Activated T-helper 2 cell treated with anti-CD3 and anti-CD28 coated beads, Interferon-gamma antibody, Interleukin-2, Interleukin-4, amounts not matched to agents 10 μg/mL and 5 μg/mL and 100 μg/mL, durations not matched to agents 14 hours and 24 hours and 36 hours (primary cell): ENCODE data around the gene NCLN. TPM values are rescaled to one million over a fixed set of nuclear protein-coding genes. Genes with fewer than 3 reads are reported as not detected.

Source experiments
- DNase-seq: peaks from one replicate; pipeline ENCODE4 v3.0.0; 2021; ENCODE audit warnings: low spot score
- H3K27ac Mint-ChIP-seq: one replicate; pipeline ENCODE4 v1.8.0; 2021; ENCODE audit warnings: mixed read lengths
- H3K27me3 Mint-ChIP-seq: one replicate; pipeline ENCODE4 v1.8.0; 2021; ENCODE audit warnings: low read depth, mixed read lengths
- H3K36me3 Mint-ChIP-seq: one replicate; pipeline ENCODE4 v1.8.0; 2021; ENCODE audit warnings: low read depth, mixed read lengths
- H3K4me1 Mint-ChIP-seq: one replicate; pipeline ENCODE4 v1.8.0; 2021; ENCODE audit warnings: low read depth, mixed read lengths
- H3K4me3 Mint-ChIP-seq: one replicate; pipeline ENCODE4 v1.8.0; 2021; ENCODE audit warnings: low read depth, mild to moderate bottlenecking, moderate library complexity, mixed read lengths
- H3K9me3 Mint-ChIP-seq: one replicate; pipeline ENCODE4 v1.8.0; 2021; ENCODE audit warnings: mixed read lengths
- intact Hi-C: fragments of 100-400 bp; cut with micrococcal nuclease; formaldehyde crosslinking; loops from one replicate; pipeline ENCODE4 v1.15.1; 2023
- total RNA-seq: library from RNA; stranded (reverse); gene quantifications from 2 replicates; pipeline ENCODE4 v1.2.3, GENCODE V29; 2022

The NCLN gene
- total RNA-seq, 1 donor from 2014 or later = 86.3 TPM

DNA sequence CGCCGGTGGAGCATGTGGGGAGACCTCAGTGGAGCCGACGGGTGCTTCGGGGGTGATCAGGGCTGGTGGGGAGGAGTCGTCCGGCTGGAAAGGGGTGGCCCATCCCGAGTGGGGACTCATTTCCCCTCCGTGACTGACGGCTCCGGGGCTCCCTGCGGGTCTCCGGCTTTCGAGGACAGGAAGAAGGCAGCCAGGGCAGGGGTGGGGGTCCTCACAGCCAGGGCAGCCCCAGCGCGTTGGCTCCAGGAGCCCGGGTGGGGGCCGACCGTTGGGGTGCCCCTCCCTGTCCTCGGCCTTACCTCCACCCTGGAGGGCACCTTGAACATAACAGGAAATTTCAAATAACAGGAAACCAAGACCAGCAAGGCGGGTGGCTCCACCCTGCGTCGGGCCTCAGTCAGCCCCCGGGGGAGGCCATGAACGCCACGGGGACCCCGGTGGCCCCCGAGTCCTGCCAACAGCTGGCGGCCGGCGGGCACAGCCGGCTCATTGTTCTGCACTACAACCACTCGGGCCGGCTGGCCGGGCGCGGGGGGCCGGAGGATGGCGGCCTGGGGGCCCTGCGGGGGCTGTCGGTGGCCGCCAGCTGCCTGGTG is 7.3 kb upstream of the NCLN start, which contains the start of gene S1PR4:
Gene S1PR4, plus strand, starts transcription at position 393 of the 596 bp plus-strand sequence. Its CDS starts 24 bp downstream, at position 417.
- peak; percentile 77 for DNase-seq
- no peaks in the 10 kb centered on the region for H3K27me3 Mint-ChIP-seq
- H3K4me1 Mint-ChIP-seq = peaks cover 20% of the 10 kb centered on the region
- peak within 1 kb of the TSS; percentile 93 for H3K27ac Mint-ChIP-seq
- H3K9me3 Mint-ChIP-seq = no peaks in the 10 kb centered on the region
- peaks cover 51% of the 10 kb centered on the region for H3K36me3 Mint-ChIP-seq
- intact Hi-C loops = no loop called here
- peak within 1 kb of the TSS; percentile 95 for H3K4me3 Mint-ChIP-seq

DNA sequence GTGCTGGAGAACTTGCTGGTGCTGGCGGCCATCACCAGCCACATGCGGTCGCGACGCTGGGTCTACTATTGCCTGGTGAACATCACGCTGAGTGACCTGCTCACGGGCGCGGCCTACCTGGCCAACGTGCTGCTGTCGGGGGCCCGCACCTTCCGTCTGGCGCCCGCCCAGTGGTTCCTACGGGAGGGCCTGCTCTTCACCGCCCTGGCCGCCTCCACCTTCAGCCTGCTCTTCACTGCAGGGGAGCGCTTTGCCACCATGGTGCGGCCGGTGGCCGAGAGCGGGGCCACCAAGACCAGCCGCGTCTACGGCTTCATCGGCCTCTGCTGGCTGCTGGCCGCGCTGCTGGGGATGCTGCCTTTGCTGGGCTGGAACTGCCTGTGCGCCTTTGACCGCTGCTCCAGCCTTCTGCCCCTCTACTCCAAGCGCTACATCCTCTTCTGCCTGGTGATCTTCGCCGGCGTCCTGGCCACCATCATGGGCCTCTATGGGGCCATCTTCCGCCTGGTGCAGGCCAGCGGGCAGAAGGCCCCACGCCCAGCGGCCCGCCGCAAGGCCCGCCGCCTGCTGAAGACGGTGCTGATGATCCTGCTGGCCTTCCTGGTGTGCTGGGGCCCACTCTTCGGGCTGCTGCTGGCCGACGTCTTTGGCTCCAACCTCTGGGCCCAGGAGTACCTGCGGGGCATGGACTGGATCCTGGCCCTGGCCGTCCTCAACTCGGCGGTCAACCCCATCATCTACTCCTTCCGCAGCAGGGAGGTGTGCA is 6.6 kb upstream of the NCLN start:
- Mint-ChIP-seq H3K36me3 (peaks cover 56% of the 10 kb centered on the region), H3K27ac (peak overlapping the region; percentile 87)
- intact Hi-C loops = no loop called here

DNA sequence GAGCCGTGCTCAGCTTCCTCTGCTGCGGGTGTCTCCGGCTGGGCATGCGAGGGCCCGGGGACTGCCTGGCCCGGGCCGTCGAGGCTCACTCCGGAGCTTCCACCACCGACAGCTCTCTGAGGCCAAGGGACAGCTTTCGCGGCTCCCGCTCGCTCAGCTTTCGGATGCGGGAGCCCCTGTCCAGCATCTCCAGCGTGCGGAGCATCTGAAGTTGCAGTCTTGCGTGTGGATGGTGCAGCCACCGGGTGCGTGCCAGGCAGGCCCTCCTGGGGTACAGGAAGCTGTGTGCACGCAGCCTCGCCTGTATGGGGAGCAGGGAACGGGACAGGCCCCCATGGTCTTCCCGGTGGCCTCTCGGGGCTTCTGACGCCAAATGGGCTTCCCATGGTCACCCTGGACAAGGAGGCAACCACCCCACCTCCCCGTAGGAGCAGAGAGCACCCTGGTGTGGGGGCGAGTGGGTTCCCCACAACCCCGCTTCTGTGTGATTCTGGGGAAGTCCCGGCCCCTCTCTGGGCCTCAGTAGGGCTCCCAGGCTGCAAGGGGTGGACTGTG is 5.9 kb upstream of the NCLN start:
- peaks cover 63% of the 10 kb centered on the region for H3K36me3 Mint-ChIP-seq

More for the DNA sequence above, 6.6 kb upstream of the NCLN start:
- peaks cover 24% of the 10 kb centered on the region for H3K4me1 Mint-ChIP-seq
- H3K9me3 Mint-ChIP-seq = no peaks in the 10 kb centered on the region
- H3K4me3 Mint-ChIP-seq = peak overlapping the region; percentile 95
- peak; percentile 35 for DNase-seq
- no peaks in the 10 kb centered on the region for H3K27me3 Mint-ChIP-seq

DNA sequence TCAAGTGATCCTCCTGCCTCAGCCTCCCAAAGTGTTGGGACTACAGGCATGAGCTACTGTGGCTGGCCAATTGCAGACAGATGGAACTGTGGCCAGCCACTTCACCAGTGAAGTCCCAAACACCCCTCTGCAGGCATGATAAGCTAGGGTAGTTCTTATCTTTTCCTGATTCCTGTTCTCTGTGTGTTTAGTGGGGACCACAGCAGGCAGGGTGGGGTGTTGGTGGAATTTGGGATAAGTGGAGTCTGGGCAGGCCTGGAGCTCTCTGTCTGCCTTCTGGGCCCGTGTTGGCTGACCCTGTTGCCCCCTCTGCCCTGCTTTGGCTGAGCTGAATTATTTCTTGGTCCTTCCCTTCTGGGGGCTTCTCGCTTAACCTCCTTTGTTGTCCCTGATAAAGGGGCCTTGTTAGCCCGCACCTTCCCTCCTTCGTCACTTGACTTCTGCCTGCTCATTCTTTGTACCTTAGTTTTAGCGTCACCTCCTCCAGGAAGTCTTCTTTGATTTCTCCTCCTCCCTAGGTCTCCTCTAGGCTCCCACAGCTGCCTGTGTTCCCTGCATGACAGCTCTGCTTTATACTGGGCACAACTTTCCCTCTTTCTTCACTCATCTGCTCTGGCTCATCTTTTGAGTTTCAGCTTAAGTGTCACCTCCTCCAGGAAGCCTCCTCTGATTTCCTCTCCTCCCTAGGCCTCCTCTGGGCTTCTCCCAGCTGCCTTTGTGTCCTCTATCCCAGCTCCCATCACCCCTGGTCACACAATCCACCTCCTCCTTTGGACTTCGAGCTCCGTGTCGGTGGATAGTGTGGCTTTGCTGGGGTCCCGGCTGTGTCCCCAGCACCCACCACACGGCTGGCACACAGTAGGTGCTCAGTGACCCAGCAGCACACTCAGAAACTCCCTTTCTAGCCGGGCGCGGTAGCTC is 1.7 kb upstream of the NCLN start:
- Mint-ChIP-seq H3K27me3 (no peaks in the 10 kb centered on the region), H3K4me1 (peaks cover 35% of the 10 kb centered on the region), H3K9me3 (no peaks in the 10 kb centered on the region), H3K27ac (peak overlapping the region; percentile 67), H3K4me3 (peak overlapping the region; percentile 87), H3K36me3 (peaks cover 58% of the 10 kb centered on the region)
- intact Hi-C loops = no loop called here
- no peak for DNase-seq

More for the DNA sequence above, 5.9 kb upstream of the NCLN start:
- Mint-ChIP-seq H3K9me3 (no peaks in the 10 kb centered on the region), H3K4me1 (peaks cover 30% of the 10 kb centered on the region), H3K4me3 (peak overlapping the region; percentile 95), H3K27ac (peak overlapping the region; percentile 87), H3K27me3 (no peaks in the 10 kb centered on the region)
- intact Hi-C loops = loop anchor here (1.0 kb wide), 1 partner anchor 47 kb away; no protein-coding TSS in a partner anchor
- DNase-seq = no peak

DNA sequence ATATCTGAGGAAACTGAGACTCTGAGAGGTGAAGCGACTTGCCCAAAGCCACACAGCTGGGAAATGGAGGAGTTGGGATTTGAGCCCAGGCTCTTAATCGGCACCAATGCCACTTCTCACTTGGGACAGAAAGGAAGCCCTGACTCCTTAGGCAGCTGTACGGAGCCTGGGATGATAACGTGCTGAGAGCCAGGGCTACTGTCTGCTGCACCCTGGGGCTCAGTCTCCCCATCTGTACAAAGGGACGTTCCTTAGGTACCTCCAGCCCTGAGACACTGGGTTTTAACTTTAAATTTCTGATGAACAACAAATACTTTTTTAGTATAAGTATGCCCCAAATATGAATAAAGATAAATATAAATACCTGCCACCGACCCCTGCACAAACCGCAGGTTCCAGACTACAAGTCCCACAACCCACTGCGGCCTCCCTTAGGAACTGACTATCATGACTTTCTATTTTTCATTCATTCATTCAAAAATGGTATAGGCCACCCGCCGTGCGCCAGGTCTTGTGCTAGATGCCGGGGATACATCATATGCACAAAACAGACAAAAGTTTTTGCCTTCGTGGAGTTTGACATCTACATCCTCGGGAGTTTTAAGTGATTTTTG is 776 bp upstream of the NCLN start:
- peaks cover 37% of the 10 kb centered on the region for H3K4me1 Mint-ChIP-seq
- intact Hi-C loops = loop anchor here (1.0 to 5.0 kb wide), 2 partner anchors 400 to 577 kb away; partner anchors contain the start of genes APBA3, MRPL54 and THOP1
- H3K36me3 Mint-ChIP-seq = peaks cover 48% of the 10 kb centered on the region

DNA sequence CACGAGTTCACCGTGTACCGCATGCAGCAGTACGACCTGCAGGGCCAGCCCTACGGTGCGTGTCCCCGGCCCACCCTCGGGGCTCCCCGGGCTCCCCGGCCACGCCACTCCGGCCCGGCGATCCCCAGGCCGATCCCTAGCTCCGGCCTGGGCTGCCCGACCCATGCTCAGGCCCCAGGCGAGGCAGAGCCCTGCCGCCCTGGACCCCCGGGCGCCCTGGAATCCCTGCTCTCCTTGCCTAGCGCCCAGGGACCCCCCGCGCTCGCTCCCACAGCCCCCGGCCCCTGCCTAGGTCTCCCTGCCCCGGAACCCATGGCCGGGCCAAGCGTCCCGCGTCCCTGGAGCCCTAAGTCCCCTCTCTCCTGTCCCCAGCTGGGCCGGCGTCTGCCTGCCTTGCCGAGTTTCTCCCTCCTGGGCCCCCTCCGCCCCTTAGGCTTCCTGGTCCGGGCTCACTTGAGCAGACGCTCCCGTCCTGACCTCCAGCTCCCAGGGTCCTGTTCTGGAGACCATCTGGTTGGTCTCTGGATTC is 494 bp downstream of the NCLN start:
- no peak for DNase-seq
- Mint-ChIP-seq H3K4me1 (peaks cover 40% of the 10 kb centered on the region), H3K36me3 (peaks cover 40% of the 10 kb centered on the region)

More for the DNA sequence above, 776 bp upstream of the NCLN start:
- peak overlapping the region; percentile 87 for H3K4me3 Mint-ChIP-seq
- no peak for DNase-seq
- no peaks in the 10 kb centered on the region for H3K9me3 Mint-ChIP-seq
- H3K27ac Mint-ChIP-seq = peak overlapping the region; percentile 90
- H3K27me3 Mint-ChIP-seq = no peaks in the 10 kb centered on the region

DNA sequence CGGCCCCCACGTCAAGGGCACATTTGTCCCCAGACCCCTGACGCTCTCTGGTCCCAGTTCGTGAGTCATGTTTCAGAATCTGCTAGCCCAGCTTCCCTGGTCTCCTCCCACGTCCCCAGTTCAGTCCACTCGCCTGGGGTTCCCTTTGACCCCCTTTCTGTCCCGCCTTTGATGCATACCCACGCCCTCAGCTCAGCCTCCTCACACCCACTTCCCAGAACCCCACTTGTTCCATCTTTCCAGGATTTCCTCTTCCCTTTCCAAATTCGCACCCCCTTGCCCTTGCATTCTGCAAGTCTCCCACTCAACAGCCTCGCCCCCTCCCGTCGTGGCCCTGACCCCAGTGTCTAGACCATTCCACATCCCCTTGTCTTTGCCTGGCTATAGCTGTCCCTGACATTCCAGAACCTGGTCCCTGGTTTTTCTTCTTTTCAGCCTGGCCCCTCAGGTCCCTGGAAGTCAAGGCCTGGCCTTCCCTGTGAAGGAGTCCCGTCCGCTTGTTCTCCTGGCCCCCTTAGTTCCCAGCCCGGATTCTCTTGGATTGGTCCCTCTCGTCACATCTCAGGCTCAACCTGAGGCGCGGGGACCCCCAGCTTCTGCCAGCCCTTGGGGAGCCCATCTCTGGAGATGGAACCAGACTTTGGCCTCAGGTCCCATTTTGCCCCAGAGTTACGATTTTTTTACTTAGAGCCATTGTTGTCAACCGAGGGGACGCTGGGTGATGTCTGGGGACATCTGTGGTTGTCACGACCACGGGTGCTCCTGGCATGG is 1.3 kb downstream of the NCLN start:
- H3K36me3 Mint-ChIP-seq = peaks cover 36% of the 10 kb centered on the region
- H3K27ac Mint-ChIP-seq = peak overlapping the region; percentile 61
- DNase-seq = no peak
- H3K4me1 Mint-ChIP-seq = peaks cover 40% of the 10 kb centered on the region
- H3K27me3 Mint-ChIP-seq = no peaks in the 10 kb centered on the region
- H3K9me3 Mint-ChIP-seq = no peaks in the 10 kb centered on the region
- H3K4me3 Mint-ChIP-seq = peak overlapping the region; percentile 89
- intact Hi-C loops = loop anchor here (5.0 kb wide), 1 partner anchor 575 kb away; the partner anchor contains the start of genes APBA3 and MRPL54

More for the DNA sequence above, 494 bp downstream of the NCLN start:
- Mint-ChIP-seq H3K9me3 (no peaks in the 10 kb centered on the region), H3K27ac (peak overlapping the region; percentile 61), H3K27me3 (no peaks in the 10 kb centered on the region), H3K4me3 (peak overlapping the region; percentile 89)
- intact Hi-C loops = loop anchor here (5.0 kb wide), 1 partner anchor 576 kb away; the partner anchor contains the start of genes APBA3 and MRPL54

DNA sequence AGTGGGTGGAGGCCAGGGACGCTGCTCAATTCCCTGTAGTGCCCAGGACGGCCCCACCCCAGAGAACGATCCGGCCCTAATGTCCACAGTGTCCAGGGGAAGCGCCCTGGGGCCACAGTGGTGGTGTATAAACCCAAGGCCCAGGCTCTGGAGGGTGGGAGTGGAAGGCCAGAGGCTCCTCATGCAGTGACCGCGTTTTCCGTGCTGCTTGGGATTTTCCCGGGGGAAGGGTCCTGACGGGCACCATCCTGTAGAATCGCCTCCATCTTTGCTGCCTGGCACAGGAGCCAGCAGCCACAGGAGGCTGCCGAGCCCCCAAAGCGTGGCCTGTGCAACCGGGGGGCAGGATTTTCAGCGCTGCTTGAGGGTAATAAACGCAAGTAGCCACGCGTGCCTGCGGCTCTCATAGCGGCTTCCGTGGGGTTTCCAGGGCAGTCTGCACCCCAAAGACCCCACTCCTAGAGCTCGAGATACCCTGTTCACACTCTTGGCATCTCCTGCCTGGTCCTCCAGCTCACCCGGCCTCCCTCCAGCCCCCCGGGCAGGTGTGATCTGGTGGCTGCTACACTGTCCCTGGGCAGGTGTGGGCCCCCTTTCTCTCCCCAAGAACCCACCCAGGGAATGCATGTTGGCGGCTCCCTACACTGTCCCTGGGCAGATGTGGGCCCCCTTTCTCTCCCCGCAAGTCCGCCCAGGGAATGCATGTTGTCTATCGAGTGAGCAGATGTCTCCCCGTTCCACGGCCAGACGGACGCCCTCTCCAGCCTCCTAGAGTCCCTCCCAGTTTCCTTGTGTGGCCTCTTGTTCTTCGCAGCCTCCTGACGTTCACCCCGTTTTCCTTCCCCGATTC is 2.2 kb downstream of the NCLN start:
- DNase-seq = no peak
- intact Hi-C loops = loop anchor here (5.0 kb wide), 1 partner anchor 574 kb away; the partner anchor contains the start of genes APBA3 and MRPL54
- no peaks in the 10 kb centered on the region for H3K27me3 Mint-ChIP-seq
- H3K4me3 Mint-ChIP-seq = peak overlapping the region; percentile 89
- H3K27ac Mint-ChIP-seq = peak overlapping the region; percentile 55
- peaks cover 37% of the 10 kb centered on the region for H3K4me1 Mint-ChIP-seq
- no peaks in the 10 kb centered on the region for H3K9me3 Mint-ChIP-seq
- H3K36me3 Mint-ChIP-seq = peaks cover 34% of the 10 kb centered on the region

DNA sequence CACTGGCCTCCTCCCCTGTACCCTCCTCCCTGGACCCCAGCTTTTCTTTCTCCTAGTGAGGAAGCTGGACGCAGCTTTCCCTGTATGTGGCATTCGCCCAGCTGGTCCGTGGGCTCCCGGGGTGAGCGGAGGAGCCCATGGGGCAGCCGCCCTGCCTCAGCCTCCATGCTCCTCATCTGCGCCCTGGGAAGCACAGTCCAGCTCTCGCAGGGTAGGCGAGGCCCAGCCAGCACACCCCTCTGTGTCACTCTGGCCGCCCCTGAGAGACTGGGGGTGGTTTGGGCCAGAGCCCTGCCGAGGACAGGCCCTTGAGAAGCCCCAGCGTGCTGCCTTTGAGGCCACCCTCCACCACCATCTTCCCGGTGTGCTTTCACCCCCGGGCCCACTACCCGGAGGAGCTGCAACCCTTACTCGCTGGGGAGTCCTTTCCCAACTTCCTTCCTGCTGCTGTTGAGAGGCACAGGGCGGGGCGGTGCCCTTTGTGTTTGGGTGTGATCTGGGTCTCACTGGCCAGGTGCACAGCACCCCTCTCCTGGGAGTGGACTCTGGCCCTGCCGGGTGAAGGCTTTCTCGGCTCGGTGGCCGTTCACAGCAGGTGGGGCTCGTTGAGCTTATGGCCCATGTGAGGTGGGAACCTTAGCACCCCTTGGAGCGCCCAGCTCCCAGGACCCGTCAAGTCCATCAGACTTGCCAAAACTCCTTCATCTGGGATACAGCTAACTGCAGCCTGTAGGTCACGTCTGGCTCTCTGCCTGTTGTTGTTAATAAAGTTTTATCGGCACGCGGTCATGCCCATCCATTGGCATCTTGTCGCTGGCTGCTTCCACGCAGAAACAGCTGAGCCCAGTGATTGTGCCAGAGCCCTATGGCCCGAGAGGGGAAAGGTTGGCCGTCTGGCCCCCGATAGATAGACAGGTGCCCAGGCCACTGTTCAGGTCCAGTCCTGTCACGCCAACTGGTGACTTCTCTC is 3.2 kb downstream of the NCLN start:
- intact Hi-C loops = loop anchor here (5.0 kb wide), 1 partner anchor 573 kb away; the partner anchor contains the start of genes APBA3 and MRPL54
- Mint-ChIP-seq H3K4me3 (peak overlapping the region; percentile 89), H3K9me3 (no peaks in the 10 kb centered on the region), H3K36me3 (peaks cover 34% of the 10 kb centered on the region), H3K27ac (peak overlapping the region; percentile 55), H3K27me3 (no peaks in the 10 kb centered on the region), H3K4me1 (peaks cover 35% of the 10 kb centered on the region)
- DNase-seq = no peak
